H1 (cell line): ENCODE data around the gene SPINK5. TPM values are rescaled to one million over a fixed set of nuclear protein-coding genes. Genes with fewer than 3 reads are reported as not detected.

ENCODE experiments used
- CTCF ChIA-PET: fragments of 300-600 bp; sonication (Branson Sonifier 250); formaldehyde crosslinking; loops from one replicate; lab custom pipeline; 2021; ENCODE audit not compliant: partially characterized antibody; lab: Charles Lee
- POLR2A ChIA-PET: fragments of 300-600 bp; sonication (Branson Sonifier 250); formaldehyde crosslinking; loops from one replicate; lab custom pipeline; 2021; ENCODE audit warnings: inconsistent platforms; ENCODE audit not compliant: partially characterized antibody; lab: Charles Lee
- DNase-seq, 2 experiments: peaks; one replicate each; pipeline versions ENCODE4 v3.0.0 to v3.0.0-alpha.2; 2010 to 2022; ENCODE audit warnings: low spot score in 2 of 2, low read depth in 1 of 2, mixed read lengths in 1 of 2
- FAIRE-seq: peaks from 2 replicates; lab custom pipeline; 2011; peaks lifted over from hg19 to GRCh38; lab: Jason Lieb, UNC
- H2AFZ ChIP-seq: 2 replicates; pipeline ENCODE4 v1.8.1; 2012; ENCODE audit warnings: low read length, inconsistent platforms
- H2AK5ac ChIP-seq: 2 replicates; pipeline ENCODE4 v1.6.1; 2013; ENCODE audit warnings: low read depth, low read length
- H2BK120ac ChIP-seq: replicated peaks from 2 replicates; pipeline ENCODE3; 2013; ENCODE audit warnings: low read depth, low read length, inconsistent platforms
- H2BK12ac ChIP-seq: 2 replicates; pipeline ENCODE4 v1.6.1; 2013; ENCODE audit warnings: low read depth, low read length
- H2BK15ac ChIP-seq: 2 replicates; pipeline ENCODE4 v1.6.1; 2013; ENCODE audit warnings: low read length
- H2BK20ac ChIP-seq: 2 replicates; pipeline ENCODE4 v1.6.1; 2013; ENCODE audit warnings: low read length
- H2BK5ac ChIP-seq: 2 replicates; pipeline ENCODE4 v1.6.1; 2013; ENCODE audit warnings: low read depth, low read length
- H3K14ac ChIP-seq: 2 replicates; pipeline ENCODE4 v1.6.1; 2013; ENCODE audit warnings: inconsistent platforms; ENCODE audit not compliant: insufficient read length
- H3K18ac ChIP-seq: 2 replicates; pipeline ENCODE4 v1.6.1; 2013; ENCODE audit warnings: low read length; ENCODE audit errors: extremely low read depth
- H3K23ac ChIP-seq: 2 replicates; pipeline ENCODE4 v1.6.1; 2013; ENCODE audit warnings: inconsistent platforms; ENCODE audit not compliant: insufficient read length
- H3K23me2 ChIP-seq: 2 replicates; pipeline ENCODE4 v1.6.1; 2013; ENCODE audit warnings: low read depth, low read length
- H3K27ac ChIP-seq: 2 replicates; pipeline ENCODE4 v1.6.1; 2011; ENCODE audit warnings: low read depth, low read length, inconsistent platforms
- H3K27me3 ChIP-seq, 4 experiments: replicated peaks in 1 of 4; 1 replicate in 1 of 4; 2 replicates in 3 of 4; pipeline versions ENCODE4 v1.6.1 to v1.8.1; 2011 to 2013; ENCODE audit warnings: low read length in 3 of 4, mild to moderate bottlenecking in 3 of 4, inconsistent platforms in 2 of 4, mixed read lengths in 2 of 4, moderate library complexity in 1 of 4; ENCODE audit not compliant: control insufficient read depth in 3 of 4, insufficient read depth in 3 of 4; ENCODE audit errors: extremely low read depth in 1 of 4
- H3K36me3 ChIP-seq, 4 experiments: 2 replicates each; pipeline versions ENCODE4 v1.6.1 to v1.8.1; 2011 to 2013; ENCODE audit warnings: mild to moderate bottlenecking in 4 of 4, low read length in 3 of 4, moderate library complexity in 2 of 4, control low read depth in 1 of 4, inconsistent platforms in 1 of 4; ENCODE audit not compliant: insufficient read depth in 4 of 4, control insufficient read depth in 2 of 4
- H3K4ac ChIP-seq: replicated peaks from 2 replicates; pipeline ENCODE3; 2013; ENCODE audit warnings: low read length, low read depth, mixed read lengths, inconsistent platforms; ENCODE audit not compliant: insufficient read length
- H3K4me1 ChIP-seq, 4 experiments: replicated peaks in 1 of 4; 1 replicate in 1 of 4; 2 replicates in 3 of 4; pipeline versions ENCODE4 v1.6.1 to v1.8.1; 2011 to 2013; ENCODE audit warnings: low read length in 3 of 4, inconsistent platforms in 2 of 4, mixed read lengths in 1 of 4; ENCODE audit not compliant: insufficient read depth in 4 of 4, control insufficient read depth in 3 of 4
- H3K4me2 ChIP-seq, 2 experiments: 2 replicates each; pipeline versions ENCODE4 v1.6.1 to v1.8.1; 2011 to 2013; ENCODE audit warnings: low read depth in 2 of 2, low read length in 2 of 2, control low read depth in 1 of 2, inconsistent platforms in 1 of 2, mild to moderate bottlenecking in 1 of 2; ENCODE audit not compliant: insufficient read depth in 1 of 2
- H3K4me3 ChIP-seq, 4 experiments: fragments of 200-600, 300-600 bp in 1 of 4; sonication (generic), shearing (Covaris generic), sonication (Bioruptor Twin) in 1 of 4; 2 replicates each; pipeline versions ENCODE4 v1.5.1 to v1.8.1; 2011 to 2016; ENCODE audit warnings: low read length in 4 of 4, low read depth in 3 of 4, control low read depth in 2 of 4, inconsistent platforms in 2 of 4, mild to moderate bottlenecking in 2 of 4, mixed read lengths in 1 of 4, moderate library complexity in 1 of 4; ENCODE audit not compliant: insufficient read depth in 2 of 4; ENCODE audit errors: extremely low read depth in 1 of 4
- H3K56ac ChIP-seq: replicated peaks from 2 replicates; pipeline ENCODE3; 2013; ENCODE audit warnings: low read depth, mild to moderate bottlenecking, mixed read lengths, low read length, inconsistent platforms; ENCODE audit not compliant: insufficient read length
- H3K79me1 ChIP-seq: 2 replicates; pipeline ENCODE4 v1.6.1; 2013; ENCODE audit warnings: low read depth, low read length, control low read depth
- H3K79me2 ChIP-seq, 2 experiments: 2 replicates each; pipeline versions ENCODE4 v1.6.1 to v1.8.1; 2012 to 2013; ENCODE audit warnings: low read length in 2 of 2, mild to moderate bottlenecking in 2 of 2, inconsistent platforms in 1 of 2; ENCODE audit not compliant: insufficient read depth in 2 of 2, control insufficient read depth in 1 of 2
- H3K9ac ChIP-seq, 4 experiments: replicated peaks in 1 of 4; 1 replicate in 1 of 4; 2 replicates in 3 of 4; pipeline versions ENCODE4 v1.6.1 to v1.8.1; 2011 to 2013; ENCODE audit warnings: low read depth in 3 of 4, low read length in 3 of 4, control low read depth in 2 of 4, mild to moderate bottlenecking in 2 of 4, moderate library complexity in 2 of 4, inconsistent platforms in 1 of 4; ENCODE audit errors: extremely low read depth in 1 of 4
- H3K9me3 ChIP-seq, 2 experiments: 2 replicates each; pipeline versions ENCODE4 v1.6.1 to v1.8.1; 2012 to 2013; ENCODE audit warnings: mild to moderate bottlenecking in 2 of 2, moderate library complexity in 2 of 2, control low read depth in 1 of 2, inconsistent platforms in 1 of 2, low read depth in 1 of 2, low read length in 1 of 2, mixed read lengths in 1 of 2; ENCODE audit not compliant: insufficient read depth in 2 of 2
- H4K20me1 ChIP-seq, 2 experiments: replicated peaks in 1 of 2; 2 replicates each; pipeline versions ENCODE3 to v1.8.1; 2011 to 2013; ENCODE audit warnings: inconsistent platforms in 2 of 2, low read length in 2 of 2, mild to moderate bottlenecking in 1 of 2; ENCODE audit not compliant: insufficient read depth in 2 of 2, control insufficient read depth in 1 of 2
- H4K5ac ChIP-seq: 2 replicates; pipeline ENCODE4 v1.6.1; 2013; ENCODE audit warnings: low read length, low read depth, mixed read lengths, inconsistent platforms; ENCODE audit not compliant: insufficient read length
- H4K8ac ChIP-seq: 2 replicates; pipeline ENCODE4 v1.8.0; 2013; ENCODE audit warnings: mild to moderate bottlenecking, moderate library complexity, low read length, inconsistent platforms; ENCODE audit not compliant: insufficient read depth; ENCODE audit errors: extremely low read depth
- H4K91ac ChIP-seq: replicated peaks from 2 replicates; pipeline ENCODE3; 2013; ENCODE audit warnings: low read length, mixed read lengths, inconsistent platforms; ENCODE audit not compliant: insufficient read length
- JUND ChIP-seq: IDR thresholded peaks from 2 replicates; pipeline ENCODE4 v1.6.1; 2011; ENCODE audit warnings: mild to moderate bottlenecking, improper control_type of control experiment, low read length
- POLR2A ChIP-seq, 2 experiments: IDR thresholded peaks; 1 replicate in 1 of 2; 2 replicates in 1 of 2; pipeline ENCODE4 v1.6.1; 2011; ENCODE audit warnings: low read depth in 2 of 2, low read length in 2 of 2, mild to moderate bottlenecking in 2 of 2; ENCODE audit errors: control extremely low read depth in 1 of 2
- RAD21 ChIP-seq, 2 experiments: IDR thresholded peaks in 1 of 2; conservative IDR thresholded peaks in 1 of 2; 2 replicates each; pipeline ENCODE4 v1.6.1; 2011; ENCODE audit warnings: low read depth in 2 of 2, low read length in 2 of 2, improper control_type of control experiment in 1 of 2, inconsistent platforms in 1 of 2, mild to moderate bottlenecking in 1 of 2, moderate library complexity in 1 of 2
- RFX5 ChIP-seq: IDR thresholded peaks from 2 replicates; pipeline ENCODE4 v1.6.1; 2011; ENCODE audit warnings: low read depth, low read length, improper control_type of control experiment, borderline replicate concordance
- SIX5 ChIP-seq: IDR thresholded peaks from 2 replicates; pipeline ENCODE4 v1.6.1; 2011; ENCODE audit warnings: mild to moderate bottlenecking, low read depth, low read length
- WGBS, 2 experiments: shearing (Covaris generic) in 1 of 2; methylation state at CpG; one replicate each; pipeline versions ENCODE4 v1.1.6 to v1.1.7; 2013 to 2015; ENCODE audit warnings: low lambda C conversion rate in 2 of 2, mixed read lengths in 2 of 2, inconsistent platforms in 1 of 2, low coverage in 1 of 2, missing lambda C conversion rate in 1 of 2; ENCODE audit not compliant: insufficient replicate concordance in 2 of 2, insufficient coverage in 1 of 2, insufficient read length in 1 of 2; ENCODE audit errors: extremely low coverage in 1 of 2, missing lambda C conversion rate in 1 of 2; 5-methylcytosine and 5-hydroxymethylcytosine counted together
- polyA plus RNA-seq, 7 experiments: library from polyadenylated mRNA; depleted of rRNA in 3 of 7; stranded (reverse) in 5 of 7; unstranded in 2 of 7; fragments of >200 nt in 5 of 7; fragments of 200-250 nt in 2 of 7; gene quantifications; 1 replicate in 5 of 7; 2 replicates in 1 of 7; 4 replicates in 1 of 7; pipeline versions ENCODE4 v1.2.1 to v1.2.3, GENCODE V29; 2011 to 2013; ENCODE audit warnings: missing spikeins in 2 of 7, mixed read lengths in 2 of 7
- total RNA-seq: library from RNA; stranded (reverse); fragmentation: NEBNext Ultra II Directional; extraction: Animal tissue kit (Norgen Biotek cat#: 25700); gene quantifications from 2 replicates; pipeline ENCODE4 v1.2.1, GENCODE V29; 2021

SPINK5 gene
- total and polyA plus RNA-seq, 2 of the 8 experiments (the other 6 are each of a cell fraction or from before 2014, with no cell fraction given): 1.4 to 2.2 TPM

GRCh38 chr5:148162038-148162437 is 98.3 kb downstream of the SPINK5 start:
- Histone ChIP-seq H2BK20ac (no peak overlapping the region), H4K20me1 (no peaks in the 10 kb centered on the region), H3K4me2 (no peak overlapping the region), H3K79me2 (no peaks in the 10 kb centered on the region), H4K5ac (no peak overlapping the region), H3K23ac (no peak overlapping the region), H3K9ac (no peak overlapping the region), H3K27ac (no peak overlapping the region), H2AFZ (no peak overlapping the region), H3K56ac (no peak overlapping the region), H4K8ac (no peak overlapping the region), H2BK120ac (no peak overlapping the region), H3K4me3 (no peak overlapping the region), H3K23me2 (no peaks in the 10 kb centered on the region), H4K91ac (no peak overlapping the region), H2BK5ac (no peak overlapping the region), H3K4ac (no peak overlapping the region), H3K9me3 (0 out of 4 replicates have a peak, but pooled peaks cover 0 to 2% of the 10 kb centered on the region in 2 experiments), H3K27me3 (no peaks in the 10 kb centered on the region), H3K18ac (no peak overlapping the region), H3K4me1 (no peaks in the 10 kb centered on the region), H2BK15ac (no peak overlapping the region), H3K36me3 (no peaks in the 10 kb centered on the region), H2BK12ac (no peak overlapping the region), H3K79me1 (no peaks in the 10 kb centered on the region), H3K14ac (no peak overlapping the region), H2AK5ac (no peak overlapping the region)
- FAIRE-seq (no peak), DNase-seq (no peak)
- WGBS, 2 experiments: 81% methylated on average over 1 of the region's 1 CpG; no CpG with 5 or more reads in 1 of the 2 experiments
- POLR2A ChIA-PET: no interaction called here
- TF ChIP-seq RAD21 (IDR thresholded peaks at IDR 0.05 in 1 of 2, conservative IDR thresholded peaks at IDR 0.05 in 1 of 2; ENCODE audit: low read depth in 2 of 2, low read length in 2 of 2) (no peak), JUND (no peak), SIX5 (no peak), RFX5 (no peak), POLR2A (IDR thresholded peaks at IDR 0.05; ENCODE audit: control extremely low read depth in 1 of 2, low read depth in 2 of 2, low read length in 2 of 2) (no peak)
- CTCF ChIA-PET: interaction anchor here (1.8 kb wide), 1 partner anchor 35 kb away, joined by 5 read pairs; no protein-coding TSS in a partner anchor
